IPS-18c (cell line): ENCODE results near the gene TCEANC2.
"Not testable (repeated sequence)": the region's sequence is repeated elsewhere in the genome, so short reads cannot be mapped to it uniquely, and the experiment has no call there.

ENCODE experiments used
- H3K4me3 ChIP-seq: 2 replicates; pipeline ENCODE4 v1.7.0; 2013; ENCODE audit warnings: low read depth, mild to moderate bottlenecking, low read length, moderate library complexity; ENCODE audit not compliant: insufficient read depth
- H3K9me3 ChIP-seq: one replicate; pipeline ENCODE4 v1.6.1; 2013; ENCODE audit warnings: mild to moderate bottlenecking, low read length, moderate library complexity; ENCODE audit not compliant: control insufficient read depth, insufficient read depth

The TCEANC2 gene

DNA sequence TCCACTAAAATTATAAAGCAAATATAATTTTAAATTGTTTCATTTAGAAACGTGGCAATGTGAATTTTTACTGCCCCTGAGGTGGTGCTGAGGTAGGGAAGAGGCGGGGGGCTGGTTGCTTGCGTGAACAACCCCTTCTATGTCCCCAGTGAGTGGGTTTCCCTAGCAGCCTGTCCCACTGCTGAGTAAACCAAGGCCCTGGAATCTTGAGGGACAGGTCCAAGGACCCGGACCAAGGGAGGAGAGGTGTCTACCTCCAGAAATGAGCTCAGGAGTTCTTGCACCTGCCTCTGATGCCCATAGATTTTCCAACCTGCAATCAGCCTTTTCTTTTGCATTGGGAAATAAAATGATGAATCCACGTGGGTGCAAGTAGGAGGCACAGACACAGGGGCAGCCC, 34.8 kb upstream of the TCEANC2 start:
- Histone ChIP-seq H3K4me3 (no peak overlapping the region), H3K9me3 (no peaks in the 10 kb centered on the region)

- H3K4me3 ChIP-seq, H3K9me3 ChIP-seq: not testable (repeated sequence)
Measured at GRCh38 chr1:54019562-54020176, 33.7 kb upstream of the TCEANC2 start.

- peaks cover 2% of the 10 kb centered on the region for H3K9me3 ChIP-seq
- no peak overlapping the region for H3K4me3 ChIP-seq
Measured at GRCh38 chr1:54024358-54024757, 29.1 kb upstream of the TCEANC2 start.

DNA sequence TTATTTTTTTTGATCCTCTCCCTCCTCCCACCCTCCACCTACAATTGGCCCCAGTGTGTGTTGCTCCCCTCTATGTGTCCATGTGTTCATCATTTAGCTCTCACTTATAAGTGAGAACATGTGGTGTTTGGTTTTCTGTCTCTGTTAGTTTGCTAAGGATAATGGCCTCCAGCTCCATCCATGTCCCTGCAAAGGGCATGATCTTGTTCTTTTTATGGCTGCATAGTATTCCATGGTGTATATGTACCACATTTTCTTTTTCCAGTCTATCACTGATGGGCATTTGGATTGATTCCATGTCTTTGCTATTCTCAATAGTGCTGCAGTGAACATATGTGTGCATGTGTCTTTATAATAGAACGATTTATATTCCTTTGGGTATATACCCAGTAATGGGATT, 28.6 kb upstream of the TCEANC2 start:
- not testable (repeated sequence) for H3K4me3 ChIP-seq, H3K9me3 ChIP-seq

DNA sequence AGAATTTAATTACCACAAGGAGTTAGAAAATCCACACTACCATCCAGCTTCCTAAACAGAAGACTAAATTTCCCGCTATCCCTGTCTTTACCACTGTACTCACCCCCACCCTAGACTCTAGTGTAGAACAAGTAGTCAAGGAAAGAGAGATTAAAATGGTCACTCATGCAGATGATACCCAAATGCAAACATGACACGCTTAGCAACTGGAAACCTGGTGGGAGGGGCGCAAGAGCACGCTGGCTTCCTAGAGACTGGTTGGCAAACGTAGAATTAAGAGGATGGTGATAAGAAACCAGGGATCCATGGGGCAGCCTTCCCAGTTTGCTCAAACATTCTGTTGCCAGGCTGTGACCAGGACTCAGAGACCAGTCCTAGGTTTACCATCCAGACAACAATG, 25.6 kb upstream of the TCEANC2 start:
- H3K4me3 ChIP-seq: no peak overlapping the region
- peaks cover 2% of the 10 kb centered on the region for H3K9me3 ChIP-seq

GRCh38 chr1:54028306-54029251, 24.8 kb upstream of the TCEANC2 start:
- Histone ChIP-seq H3K9me3 (peaks cover 2% of the 10 kb centered on the region), H3K4me3 (no peak overlapping the region)

- H3K4me3 ChIP-seq: no peak overlapping the region
- no peaks in the 10 kb centered on the region for H3K9me3 ChIP-seq
Measured at GRCh38 chr1:54037476-54037875, 15.9 kb upstream of the TCEANC2 start.

DNA sequence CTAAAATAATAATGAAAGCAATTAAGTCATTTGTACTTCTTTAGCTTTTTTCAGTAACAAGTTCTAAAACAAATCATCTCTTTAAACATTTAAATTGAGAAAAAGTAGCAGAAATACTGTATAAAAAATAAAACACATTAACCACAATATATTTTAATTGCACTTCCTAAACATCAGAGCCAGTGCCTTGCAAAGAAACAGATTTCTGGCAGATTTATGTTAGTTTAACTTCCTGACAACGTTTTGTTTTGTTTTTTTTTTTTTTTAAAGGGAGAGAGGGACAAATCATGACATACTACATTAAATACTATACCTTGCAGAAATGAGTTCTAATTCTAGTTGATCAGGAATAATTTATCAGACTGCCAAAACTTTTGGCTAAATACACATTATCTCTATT, 11.6 kb upstream of the TCEANC2 start:
- Histone ChIP-seq H3K9me3 (no peaks in the 10 kb centered on the region), H3K4me3 (no peak overlapping the region)

DNA sequence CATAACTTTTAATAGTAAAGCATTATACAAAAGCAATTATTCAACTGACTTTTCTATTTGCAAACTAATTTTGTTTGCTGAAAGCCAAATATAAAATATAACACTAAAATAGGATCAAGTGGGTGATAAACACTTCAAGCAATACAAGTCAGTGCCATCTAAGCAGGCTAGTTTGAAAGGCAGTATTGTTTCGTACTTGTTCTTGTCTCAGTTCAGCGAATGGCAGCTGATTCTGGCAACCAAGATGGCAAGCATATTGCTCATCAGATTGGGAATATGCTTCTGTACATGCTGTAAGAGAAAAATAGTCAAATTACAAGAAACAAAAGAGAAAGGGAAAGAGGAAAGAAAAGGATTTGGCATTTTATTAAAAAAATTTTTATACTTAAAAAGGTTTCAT, 7.9 kb upstream of the TCEANC2 start:
- Histone ChIP-seq H3K4me3 (no peak overlapping the region), H3K9me3 (no peaks in the 10 kb centered on the region)

DNA sequence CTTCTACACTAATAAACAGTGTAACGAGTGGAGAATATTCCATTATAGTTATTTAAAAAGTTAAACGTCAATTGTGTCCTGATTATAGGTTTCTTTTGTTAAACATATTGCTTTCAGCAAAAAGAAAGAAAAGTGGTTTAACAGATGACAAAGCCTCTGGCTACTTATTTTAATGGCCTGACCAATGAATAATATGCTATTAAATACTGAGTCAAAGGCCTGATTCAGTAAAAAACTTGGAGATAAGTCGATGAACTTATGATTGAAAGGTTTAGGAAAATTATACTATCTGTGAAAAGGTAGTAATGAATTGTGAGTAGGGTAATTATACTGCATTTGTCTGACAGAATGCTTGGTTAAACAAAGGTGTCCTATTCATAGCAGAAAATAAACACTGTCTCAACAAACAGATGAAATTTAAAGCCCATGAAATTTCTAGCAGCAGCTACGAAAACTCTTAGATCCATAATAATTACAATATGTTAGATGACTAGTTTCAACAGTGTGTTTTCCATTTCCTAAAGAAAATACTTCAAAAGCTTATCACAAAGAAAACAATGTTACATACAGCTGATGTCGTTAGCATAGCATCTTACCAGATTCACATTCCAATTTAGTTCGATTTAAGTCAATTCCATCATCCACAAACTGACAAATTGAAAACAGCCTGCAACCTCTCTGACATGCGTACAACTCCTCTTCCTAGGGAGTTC, 6.6 kb upstream of the TCEANC2 start:
- no peak overlapping the region for H3K4me3 ChIP-seq
- H3K9me3 ChIP-seq: no peaks in the 10 kb centered on the region

- no peaks in the 10 kb centered on the region for H3K9me3 ChIP-seq
- no peak overlapping the region for H3K4me3 ChIP-seq
Measured at GRCh38 chr1:54047384-54048305, 5.8 kb upstream of the TCEANC2 start.

GRCh38 chr1:54050435-54050834, 3.0 kb upstream of the TCEANC2 start:
- H3K4me3 ChIP-seq, H3K9me3 ChIP-seq: not testable (repeated sequence)

DNA sequence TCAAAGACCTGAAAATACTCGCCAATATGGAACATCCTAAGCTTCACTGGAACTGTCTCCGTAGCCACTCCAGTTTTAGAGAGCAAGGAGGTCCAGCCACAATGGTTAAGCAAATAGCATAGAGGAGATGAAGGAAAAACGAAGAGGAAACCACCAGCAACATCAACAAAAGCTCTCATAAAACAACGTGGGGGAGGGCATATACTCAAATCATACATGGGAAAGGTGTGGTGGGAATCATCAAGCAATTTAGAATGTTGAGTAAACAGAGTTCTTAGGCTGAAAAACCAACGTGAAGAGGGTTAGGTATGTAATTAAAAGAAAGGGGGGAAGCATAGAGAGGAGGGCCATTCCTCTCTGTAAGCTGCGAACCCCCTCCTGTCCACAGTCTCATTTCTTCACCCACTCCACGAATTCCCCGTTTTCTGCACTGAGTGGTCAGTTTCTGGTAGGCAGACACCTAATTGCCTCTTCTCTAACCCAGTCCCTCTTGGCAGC, 1.4 kb upstream of the TCEANC2 start:
- H3K9me3 ChIP-seq: no peaks in the 10 kb centered on the region
- peak overlapping the region; percentile 61 for H3K4me3 ChIP-seq

DNA sequence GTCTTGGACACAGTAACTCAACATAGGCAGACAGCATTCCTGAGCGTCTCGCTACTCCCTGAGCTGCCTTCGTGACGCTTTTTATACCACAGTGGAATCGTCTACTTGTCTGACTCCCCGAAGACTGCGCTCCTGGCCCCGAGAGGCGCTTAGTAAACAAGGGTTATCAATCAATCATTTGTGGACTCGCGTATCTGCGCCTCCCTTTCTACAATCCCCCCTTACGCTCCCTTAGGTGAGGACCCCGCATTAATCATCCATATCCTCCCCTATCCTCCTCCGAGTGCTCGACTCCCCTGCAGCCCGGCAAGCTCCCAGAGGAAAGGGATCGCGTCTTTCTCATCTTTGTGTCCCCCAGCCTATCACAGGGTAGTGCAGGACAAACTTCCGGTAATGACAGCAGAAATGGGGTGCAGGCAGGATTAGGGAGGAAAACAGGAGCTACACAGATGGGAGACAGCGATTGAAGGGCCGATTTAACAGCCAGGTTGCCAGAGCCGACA, 926 bp upstream of the TCEANC2 start:
- Histone ChIP-seq H3K9me3 (no peaks in the 10 kb centered on the region), H3K4me3 (peak overlapping the region; percentile 61)

GRCh38 chr1:54053745-54054437, 483 bp downstream of the TCEANC2 start:
- H3K4me3 ChIP-seq: peak overlapping the region; percentile 61
- H3K9me3 ChIP-seq: no peaks in the 10 kb centered on the region

DNA sequence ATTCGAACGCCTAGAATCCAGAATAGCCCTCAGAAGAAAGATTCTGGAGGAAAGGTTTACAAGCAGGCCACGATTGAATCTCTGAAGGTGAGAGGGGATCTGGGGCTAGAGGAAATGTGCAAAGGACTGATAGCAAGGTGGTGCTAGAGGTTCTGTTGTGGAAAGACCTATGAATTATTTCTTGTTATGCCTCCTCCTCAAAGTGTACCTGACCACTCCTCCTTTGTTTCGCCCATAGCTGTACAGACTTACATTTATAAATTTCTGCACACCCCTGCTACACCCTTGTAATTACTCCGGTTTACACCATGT, 986 bp downstream of the TCEANC2 start:
- peak overlapping the region; percentile 61; the same call in 1 of the 2 replicates for H3K4me3 ChIP-seq
- H3K9me3 ChIP-seq: no peaks in the 10 kb centered on the region
